VCaP (cell line): ENCODE results near the gene ZNF543.
"Not testable (repeated sequence)": the region's sequence is repeated elsewhere in the genome, so short reads cannot be mapped to it uniquely, and the experiment has no call there.

Experiments
- H3K27ac ChIP-seq: fragments of 450-650 bp; 2 replicates; pipeline ENCODE4 v1.5.1; 2017
- TF ChIP-seq, protein P1 (sequence below): fragments of 450-650 bp; conservative IDR thresholded peaks from 2 replicates; pipeline ENCODE4 v1.5.1; 2017; ENCODE audit warnings: mild to moderate bottlenecking, moderate library complexity

The ZNF543 gene

DNA sequence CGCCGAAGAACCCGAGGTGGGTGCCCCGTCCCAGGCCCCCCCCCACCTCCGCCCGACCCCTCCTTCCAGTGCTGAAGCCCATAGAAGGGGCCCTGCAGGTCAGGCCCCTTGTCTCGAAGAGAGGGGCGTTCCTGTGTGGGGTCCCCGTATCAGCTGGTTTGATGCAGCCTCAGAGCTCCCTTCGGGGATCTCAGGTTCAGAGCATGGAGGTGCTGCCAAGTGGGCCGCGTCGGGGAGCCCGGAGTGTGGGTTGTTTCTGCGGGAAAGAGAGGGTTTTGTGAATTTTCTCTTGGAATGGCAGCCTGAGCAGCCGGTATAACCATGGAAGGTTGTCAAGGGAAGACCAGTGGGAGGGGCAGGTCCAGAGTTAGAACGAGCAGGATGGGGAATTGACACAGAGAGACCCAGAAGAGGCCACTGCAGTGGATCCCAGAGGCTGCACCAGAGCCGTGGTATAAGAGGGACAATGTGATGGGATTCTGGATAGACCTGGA lies 43.5 kb downstream of the ZNF543 start:
- H3K27ac ChIP-seq, result peak overlapping the region; percentile 98
- TF ChIP-seq, protein P1, sequence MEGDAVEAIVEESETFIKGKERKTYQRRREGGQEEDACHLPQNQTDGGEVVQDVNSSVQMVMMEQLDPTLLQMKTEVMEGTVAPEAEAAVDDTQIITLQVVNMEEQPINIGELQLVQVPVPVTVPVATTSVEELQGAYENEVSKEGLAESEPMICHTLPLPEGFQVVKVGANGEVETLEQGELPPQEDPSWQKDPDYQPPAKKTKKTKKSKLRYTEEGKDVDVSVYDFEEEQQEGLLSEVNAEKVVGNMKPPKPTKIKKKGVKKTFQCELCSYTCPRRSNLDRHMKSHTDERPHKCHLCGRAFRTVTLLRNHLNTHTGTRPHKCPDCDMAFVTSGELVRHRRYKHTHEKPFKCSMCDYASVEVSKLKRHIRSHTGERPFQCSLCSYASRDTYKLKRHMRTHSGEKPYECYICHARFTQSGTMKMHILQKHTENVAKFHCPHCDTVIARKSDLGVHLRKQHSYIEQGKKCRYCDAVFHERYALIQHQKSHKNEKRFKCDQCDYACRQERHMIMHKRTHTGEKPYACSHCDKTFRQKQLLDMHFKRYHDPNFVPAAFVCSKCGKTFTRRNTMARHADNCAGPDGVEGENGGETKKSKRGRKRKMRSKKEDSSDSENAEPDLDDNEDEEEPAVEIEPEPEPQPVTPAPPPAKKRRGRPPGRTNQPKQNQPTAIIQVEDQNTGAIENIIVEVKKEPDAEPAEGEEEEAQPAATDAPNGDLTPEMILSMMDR, result no peak

DNA sequence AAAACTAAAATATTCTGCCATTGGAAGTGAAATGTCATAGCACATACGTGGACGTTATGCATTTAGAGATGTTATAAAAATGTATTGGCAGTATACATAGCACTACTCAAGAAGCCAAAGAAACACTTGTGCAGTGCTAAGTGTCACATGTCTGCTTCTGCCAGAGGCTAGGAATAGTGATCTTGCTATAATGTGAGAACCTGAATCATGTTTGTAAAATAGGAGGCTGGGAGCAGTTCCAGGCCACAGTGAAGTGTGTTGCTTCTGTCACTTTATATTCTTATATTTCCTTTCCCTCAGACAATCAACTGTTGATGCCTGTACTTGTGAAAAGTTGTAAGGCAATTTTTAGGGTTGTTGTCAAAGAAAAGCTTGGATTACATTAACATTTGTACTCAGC lies 46.5 kb downstream of the ZNF543 start:
- TF ChIP-seq, protein P1, result no peak
- no peak overlapping the region for H3K27ac ChIP-seq

DNA sequence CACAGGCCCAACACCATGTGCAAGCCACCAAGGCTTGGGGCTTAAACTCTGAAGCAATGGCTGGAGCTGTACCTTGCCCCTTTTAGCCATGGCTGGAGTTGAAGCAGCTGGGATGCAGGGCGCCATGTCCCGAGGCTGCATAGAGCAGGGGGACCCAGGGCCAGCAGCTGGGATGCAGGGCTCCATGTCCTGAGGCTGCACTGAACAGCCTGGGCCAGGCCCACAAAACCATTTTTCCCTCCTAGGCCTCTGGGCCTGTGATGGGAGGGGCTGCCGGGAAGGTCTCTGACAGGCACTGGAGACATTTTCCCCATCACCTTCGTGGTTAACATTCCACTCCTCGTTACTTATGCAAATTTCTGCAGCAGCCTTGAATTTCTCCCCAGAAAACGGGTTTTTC lies 53.9 kb downstream of the ZNF543 start:
- H3K27ac ChIP-seq, result no peak overlapping the region
- TF ChIP-seq, protein P1, result no peak

DNA sequence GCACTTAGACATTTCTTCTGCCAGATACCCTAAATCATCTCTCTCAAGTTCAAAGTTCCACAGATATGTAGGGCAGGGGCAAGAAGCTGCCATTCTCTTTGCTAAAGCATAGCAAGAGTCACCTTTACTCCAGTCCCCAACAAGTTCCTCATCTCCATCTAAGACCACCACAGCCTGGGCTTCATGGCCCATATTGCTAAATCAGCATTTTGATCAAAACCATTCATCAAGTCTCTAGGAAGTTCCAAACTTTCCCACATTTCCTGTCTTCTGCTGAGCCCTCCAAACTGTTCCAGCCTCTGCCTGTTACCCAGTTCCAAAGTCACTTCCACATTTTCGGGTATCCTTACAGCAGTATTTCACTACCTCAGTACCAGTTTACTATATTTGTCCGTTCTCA lies 54.4 kb downstream of the ZNF543 start:
- not testable (repeated sequence) for H3K27ac ChIP-seq

DNA sequence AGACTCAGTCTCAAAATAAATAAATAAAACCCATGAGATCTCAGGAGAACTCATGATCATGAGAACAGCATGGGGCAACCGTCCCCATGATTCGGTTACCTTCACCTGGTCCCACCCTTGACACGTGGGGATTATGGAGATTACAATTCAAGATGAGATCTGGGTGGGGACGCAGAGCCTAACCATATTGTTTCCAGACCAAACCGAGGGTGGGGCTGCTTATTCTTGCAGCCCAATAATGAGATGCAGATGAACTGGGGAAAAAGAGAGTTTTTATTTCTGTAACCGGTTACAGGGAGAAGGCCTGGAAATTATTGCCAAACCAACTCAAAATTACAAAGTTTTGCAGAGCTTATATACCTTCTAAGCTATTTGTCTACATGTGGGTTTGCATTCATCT lies 55.9 kb downstream of the ZNF543 start:
- TF ChIP-seq, protein P1, result no peak
- H3K27ac ChIP-seq, result no peak overlapping the region

DNA sequence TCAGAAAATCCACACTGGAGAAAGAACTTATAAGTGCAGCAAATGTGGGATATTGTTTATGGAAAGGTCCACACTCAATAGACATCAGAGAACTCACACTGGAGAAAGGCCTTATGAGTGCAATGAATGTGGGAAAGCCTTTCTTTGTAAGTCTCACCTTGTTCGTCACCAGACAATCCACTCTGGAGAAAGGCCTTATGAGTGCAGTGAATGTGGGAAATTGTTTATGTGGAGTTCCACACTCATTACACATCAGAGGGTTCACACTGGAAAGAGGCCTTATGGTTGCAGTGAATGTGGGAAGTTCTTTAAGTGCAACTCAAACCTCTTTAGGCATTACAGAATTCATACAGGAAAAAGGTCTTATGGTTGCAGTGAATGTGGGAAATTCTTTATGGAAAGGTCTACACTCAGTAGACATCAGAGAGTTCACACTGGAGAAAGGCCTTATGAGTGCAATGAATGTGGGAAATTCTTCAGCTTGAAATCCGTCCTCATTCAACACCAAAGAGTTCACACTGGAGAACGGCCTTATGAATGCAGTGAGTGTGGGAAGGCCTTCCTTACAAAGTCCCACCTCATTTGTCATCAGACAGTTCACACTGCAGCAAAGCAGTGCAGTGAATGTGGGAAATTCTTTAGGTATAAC lies 57.4 kb downstream of the ZNF543 start:
- TF ChIP-seq, protein P1, result no peak
- no peak overlapping the region for H3K27ac ChIP-seq
